Activated CD4-positive, alpha-beta T cell treated with anti-CD3 and anti-CD28 coated beads, Interleukin-2, Interleukin-4, amounts not matched to agents 100 ng/mL and 50 ng/mL, durations not matched to agents 16 hours and 8 hours (primary cell): Measurements from ENCODE around the gene IMPA2.

Experiments used
- DNase-seq: peaks from one replicate; pipeline ENCODE4 v3.0.0-alpha.2; 2020; ENCODE audit warnings: low spot score

Gene IMPA2

GRCh38 chr18:12009581-12010140, 28.4 kb downstream of the IMPA2 start:
- DNase-seq: no peak

GRCh38 chr18:12010187-12010802, 29.0 kb downstream of the IMPA2 start:
- DNase-seq: no peak

- DNase-seq: no peak
Measured at GRCh38 chr18:12011199-12011956, 30.1 kb downstream of the IMPA2 start.

GRCh38 chr18:12011957-12012549, 30.7 kb downstream of the IMPA2 start:
- DNase-seq: no peak

- no peak for DNase-seq
Measured at GRCh38 chr18:12012697-12013096, 31.4 kb downstream of the IMPA2 start.

- no peak for DNase-seq
Measured at GRCh38 chr18:12013186-12013916, 32.0 kb downstream of the IMPA2 start.

GRCh38 chr18:12014086-12014485, 32.8 kb downstream of the IMPA2 start:
- no peak for DNase-seq

- no peak for DNase-seq
Measured at GRCh38 chr18:12014521-12015415, 33.5 kb downstream of the IMPA2 start.

- DNase-seq: no peak
Measured at GRCh38 chr18:12015416-12016062, 34.2 kb downstream of the IMPA2 start.

- DNase-seq: no peak
Measured at GRCh38 chr18:12017081-12017480, 35.8 kb downstream of the IMPA2 start.

- no peak for DNase-seq
Measured at GRCh38 chr18:12018861-12019260, 37.6 kb downstream of the IMPA2 start.

GRCh38 chr18:12021077-12021476, 39.8 kb downstream of the IMPA2 start:
- no peak for DNase-seq

- DNase-seq: no peak
Measured at GRCh38 chr18:12021596-12021995, 40.3 kb downstream of the IMPA2 start.

- DNase-seq: no peak
Measured at GRCh38 chr18:12023375-12023774, 42.1 kb downstream of the IMPA2 start.

- DNase-seq: no peak
Measured at GRCh38 chr18:12026562-12026961, 45.3 kb downstream of the IMPA2 start.

GRCh38 chr18:12027046-12027445, 45.7 kb downstream of the IMPA2 start:
- no peak for DNase-seq

GRCh38 chr18:12027480-12027879, 46.2 kb downstream of the IMPA2 start:
- no peak for DNase-seq

GRCh38 chr18:12028040-12028628, 46.8 kb downstream of the IMPA2 start:
- no peak for DNase-seq

- DNase-seq: no peak
Measured at GRCh38 chr18:12028674-12029073, 47.4 kb downstream of the IMPA2 start.

- no peak for DNase-seq
Measured at GRCh38 chr18:12029786-12030584, 48.7 kb downstream of the IMPA2 start.
